T-helper 1 cell treated with Interleukin-12 subunit alpha and Interleukin-12 subunit beta and Interleukin-4 antibody, amounts not matched to agents 30 μg/mL and 1 μg/mL, for 36 hours (primary cell): ENCODE data around the gene NUDCD2.
"Not testable (repeated sequence)": the region's sequence is repeated elsewhere in the genome, so short reads cannot be mapped to it uniquely, and the experiment has no call there.

Source experiments
- H3K27ac Mint-ChIP-seq: one replicate; pipeline ENCODE4 v1.8.0; 2021; ENCODE audit warnings: mild to moderate bottlenecking, mixed read lengths
- H3K27me3 Mint-ChIP-seq: one replicate; pipeline ENCODE4 v1.8.0; 2021; ENCODE audit warnings: low read depth, mixed read lengths
- H3K36me3 Mint-ChIP-seq: one replicate; pipeline ENCODE4 v1.8.0; 2021; ENCODE audit warnings: low read depth, mixed read lengths
- H3K4me1 Mint-ChIP-seq: one replicate; pipeline ENCODE4 v1.8.0; 2021; ENCODE audit warnings: low read depth, mixed read lengths
- H3K4me3 Mint-ChIP-seq: one replicate; pipeline ENCODE4 v1.8.0; 2021; ENCODE audit warnings: mild to moderate bottlenecking, moderate library complexity, mixed read lengths
- H3K9me3 Mint-ChIP-seq: one replicate; pipeline ENCODE4 v1.8.0; 2021; ENCODE audit warnings: mixed read lengths

Gene NUDCD2

DNA sequence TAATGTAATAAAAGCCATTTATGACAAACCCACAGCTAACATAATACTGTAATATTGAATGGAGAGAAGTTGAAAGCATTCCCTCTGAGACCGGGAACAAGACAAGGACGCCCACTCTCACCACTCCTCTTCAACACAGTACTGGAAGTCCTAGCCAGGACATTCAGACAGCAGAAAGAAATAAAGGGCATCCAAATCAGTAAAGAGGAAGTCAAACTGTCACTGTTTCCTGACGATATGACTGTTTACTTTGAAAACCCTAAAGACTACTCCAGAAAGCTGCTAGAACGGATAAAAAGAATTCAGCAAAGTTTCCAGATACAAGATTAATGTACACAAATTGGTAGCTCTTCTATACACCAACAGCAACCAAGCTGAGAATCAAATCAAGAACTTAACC lies 33.8 kb downstream of the NUDCD2 start:
- H3K9me3 Mint-ChIP-seq, H3K36me3 Mint-ChIP-seq, H3K4me3 Mint-ChIP-seq, H3K27me3 Mint-ChIP-seq, H3K27ac Mint-ChIP-seq, H3K4me1 Mint-ChIP-seq: not testable (repeated sequence)

DNA sequence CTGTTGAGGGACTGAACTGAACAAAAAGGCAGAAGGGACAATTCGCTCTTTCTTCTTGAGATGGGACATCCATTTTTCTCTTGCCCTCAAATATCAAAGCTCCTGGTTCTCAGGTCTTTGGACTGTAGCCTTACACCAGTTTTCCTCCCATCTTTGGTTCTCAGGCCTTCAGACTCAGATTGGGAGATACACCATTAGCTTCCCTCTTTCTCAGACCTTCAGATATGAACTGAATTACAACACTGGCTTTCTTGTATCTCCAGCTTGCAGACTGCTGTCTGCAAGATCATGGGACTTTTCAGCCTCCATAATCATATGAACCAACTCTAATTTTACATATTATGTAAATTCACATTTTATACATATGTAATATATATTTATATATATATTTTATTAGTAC lies 35.1 kb downstream of the NUDCD2 start:
- Mint-ChIP-seq H3K27ac (no peak overlapping the region), H3K36me3 (peaks cover 2% of the 10 kb centered on the region), H3K4me3 (no peak overlapping the region), H3K9me3 (no peaks in the 10 kb centered on the region), H3K4me1 (peaks cover 8% of the 10 kb centered on the region), H3K27me3 (peaks cover 9% of the 10 kb centered on the region)

DNA sequence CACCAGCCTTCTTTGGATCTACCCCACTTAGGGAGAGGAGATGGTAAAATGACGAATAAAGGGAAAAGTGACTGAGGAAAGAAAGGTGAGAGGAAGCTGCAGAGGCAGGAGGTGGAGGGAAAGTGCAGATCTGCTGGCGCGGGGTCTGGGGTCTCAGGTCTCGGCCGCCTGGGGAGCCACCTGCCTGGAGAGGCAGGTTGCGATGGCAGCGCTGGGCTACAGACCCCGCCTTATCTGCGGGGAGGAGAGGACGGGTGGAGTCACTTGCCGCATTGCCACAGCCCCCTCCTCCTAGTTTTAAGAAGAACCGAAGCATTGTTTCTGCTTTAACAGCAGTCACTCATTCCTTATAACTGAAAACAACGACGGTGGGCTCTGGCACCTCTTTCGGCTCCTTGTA lies 44.2 kb downstream of the NUDCD2 start:
- not testable (repeated sequence) for H3K4me3 Mint-ChIP-seq, H3K4me1 Mint-ChIP-seq, H3K27ac Mint-ChIP-seq, H3K36me3 Mint-ChIP-seq, H3K9me3 Mint-ChIP-seq
- H3K27me3 Mint-ChIP-seq = peaks cover 29% of the 10 kb centered on the region

DNA sequence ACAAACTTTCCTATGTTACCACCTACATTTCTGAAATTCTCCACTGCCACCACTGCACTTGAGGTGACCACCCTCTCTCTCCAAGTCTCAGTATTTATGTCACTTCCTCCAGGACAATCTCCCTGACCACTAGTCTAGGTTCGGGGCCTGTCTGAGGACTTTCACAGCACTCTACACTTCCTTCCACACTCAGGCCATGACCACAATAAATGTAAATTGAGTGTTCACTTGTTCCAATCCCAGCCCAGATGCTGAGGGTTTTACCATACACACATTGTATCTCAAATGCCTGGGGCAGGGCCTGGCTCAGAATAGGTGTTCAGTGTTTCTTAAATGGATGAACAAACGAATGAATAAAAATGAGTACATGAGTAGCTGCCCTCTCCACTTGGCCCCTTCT lies 49.4 kb downstream of the NUDCD2 start:
- Mint-ChIP-seq H3K27me3 (peaks cover 25% of the 10 kb centered on the region), H3K9me3 (no peaks in the 10 kb centered on the region), H3K4me1 (peaks cover 7% of the 10 kb centered on the region), H3K4me3 (no peak overlapping the region), H3K36me3 (no peaks in the 10 kb centered on the region), H3K27ac (no peak overlapping the region)

DNA sequence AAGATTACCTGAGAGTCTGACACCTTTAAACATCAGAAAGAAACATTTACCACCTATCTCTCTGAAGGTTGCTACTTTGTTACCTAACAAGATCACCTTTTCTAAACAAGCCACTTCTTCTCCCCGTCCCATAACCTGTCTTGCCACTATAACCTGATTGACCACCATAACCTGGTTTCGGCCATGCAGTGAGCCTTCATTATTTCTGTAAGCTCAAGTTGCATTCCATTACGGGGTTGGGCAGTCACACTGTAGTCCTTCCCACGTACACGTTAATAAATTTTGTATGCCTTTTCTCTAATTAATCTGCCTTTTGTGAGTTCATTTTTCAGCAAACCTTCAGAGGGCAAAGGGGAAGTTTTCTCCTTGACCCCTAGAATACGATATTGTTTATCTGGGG lies 50.5 kb downstream of the NUDCD2 start:
- peaks cover 16% of the 10 kb centered on the region for H3K27me3 Mint-ChIP-seq
- no peaks in the 10 kb centered on the region for H3K36me3 Mint-ChIP-seq
- no peaks in the 10 kb centered on the region for H3K9me3 Mint-ChIP-seq
- H3K4me1 Mint-ChIP-seq = peaks cover 4% of the 10 kb centered on the region
- no peak overlapping the region for H3K4me3 Mint-ChIP-seq
- no peak overlapping the region for H3K27ac Mint-ChIP-seq

DNA sequence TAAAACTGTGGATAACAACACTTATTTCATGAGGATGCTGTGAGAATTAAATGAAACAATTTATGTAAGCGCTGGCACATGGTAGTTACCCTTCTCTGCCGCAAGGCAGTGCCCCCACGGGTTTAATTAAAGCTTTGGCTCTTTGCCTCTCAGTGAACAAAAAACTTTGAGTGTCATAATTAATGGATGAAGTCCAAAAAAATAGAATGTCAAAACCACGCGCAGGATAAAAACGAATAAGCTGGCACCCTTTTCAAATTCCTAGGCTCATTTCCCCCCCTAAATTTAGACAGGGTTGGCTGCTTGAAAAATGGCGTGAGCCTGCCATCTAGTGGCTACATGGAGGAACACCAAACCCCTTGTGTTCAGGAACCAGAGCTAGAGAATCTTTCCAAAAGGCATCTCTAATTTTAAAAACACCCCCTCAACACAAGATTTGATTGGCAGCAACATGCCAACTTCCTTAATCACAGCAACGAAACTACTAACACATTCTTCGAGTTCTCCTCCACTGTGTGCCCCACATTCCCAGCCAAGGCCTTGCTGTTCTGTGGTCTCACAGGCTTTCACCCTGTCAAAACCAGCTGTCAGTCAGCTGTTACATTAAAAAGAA lies 51.5 kb downstream of the NUDCD2 start:
- H3K4me3 Mint-ChIP-seq = no peak overlapping the region
- H3K4me1 Mint-ChIP-seq = peaks cover 4% of the 10 kb centered on the region
- H3K27me3 Mint-ChIP-seq = peaks cover 8% of the 10 kb centered on the region
- no peaks in the 10 kb centered on the region for H3K9me3 Mint-ChIP-seq
- H3K36me3 Mint-ChIP-seq = no peaks in the 10 kb centered on the region
- H3K27ac Mint-ChIP-seq = no peak overlapping the region

DNA sequence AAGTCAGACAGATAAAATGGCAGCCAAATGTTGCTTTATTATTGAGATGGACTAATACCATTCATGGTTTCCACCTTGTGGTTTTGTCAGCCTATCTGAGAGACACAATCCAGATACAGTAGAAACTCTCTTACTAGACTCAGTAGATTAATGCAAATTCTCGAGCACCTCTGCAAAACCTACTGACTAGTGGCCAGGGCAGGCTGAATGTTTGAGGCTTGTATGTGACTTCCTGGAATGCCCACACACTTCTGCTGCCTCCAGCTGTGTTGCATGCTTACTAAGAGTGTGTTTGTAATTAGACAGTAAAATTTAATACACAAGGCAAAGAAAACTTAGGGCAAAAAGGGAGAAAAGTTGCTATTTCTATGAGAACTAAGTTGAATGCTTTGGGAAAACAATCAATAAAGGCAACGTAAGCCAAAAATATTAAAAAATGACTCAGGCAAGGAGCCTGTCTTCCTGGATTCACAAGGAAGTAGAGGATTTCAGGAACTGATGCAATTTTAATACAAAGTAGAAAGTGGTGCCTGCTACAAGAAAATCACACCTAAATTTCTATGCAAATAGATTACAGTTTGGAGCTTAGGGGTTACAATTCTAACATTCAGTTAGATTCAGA lies 52.8 kb downstream of the NUDCD2 start:
- Mint-ChIP-seq H3K4me3 (no peak overlapping the region), H3K9me3 (no peaks in the 10 kb centered on the region), H3K36me3 (no peaks in the 10 kb centered on the region), H3K4me1 (peaks cover 4% of the 10 kb centered on the region), H3K27me3 (peaks cover 6% of the 10 kb centered on the region), H3K27ac (no peak overlapping the region)

DNA sequence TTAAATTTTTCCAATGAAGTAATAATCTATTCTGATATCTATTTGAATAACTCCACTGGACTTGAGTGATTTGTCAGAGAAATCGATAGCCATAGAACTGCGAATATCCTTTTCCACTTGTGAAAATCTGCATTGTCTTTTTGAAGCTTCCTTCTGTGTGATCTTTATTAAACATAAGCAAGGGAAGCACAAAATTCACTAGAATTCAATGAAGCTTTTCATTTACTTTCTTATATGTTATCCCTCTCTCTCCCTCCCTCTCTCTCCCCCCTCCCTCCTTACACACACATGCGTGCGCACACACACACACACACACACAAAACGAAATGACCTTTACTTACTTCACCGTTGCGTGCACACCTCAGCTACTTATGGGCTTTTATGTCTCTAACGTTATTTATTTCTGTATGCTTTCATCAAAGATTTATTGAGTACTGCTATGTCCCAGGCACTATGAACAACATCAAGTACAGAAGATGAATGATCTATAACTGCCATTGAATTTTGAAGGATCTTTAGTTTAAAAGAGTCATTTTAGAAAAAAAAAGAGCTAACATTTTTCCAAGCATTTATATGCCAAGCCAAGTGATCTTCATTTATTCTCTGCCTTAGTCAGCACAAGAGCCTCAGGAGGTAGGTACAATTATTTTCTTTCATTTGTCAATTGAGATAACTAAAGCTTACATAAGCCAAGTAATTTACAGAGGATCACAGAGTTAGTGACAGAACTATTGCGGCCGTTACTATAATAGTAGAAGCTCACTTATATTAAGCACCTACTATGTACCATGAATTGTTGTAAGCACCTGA lies 55.3 kb downstream of the NUDCD2 start:
- Mint-ChIP-seq H3K36me3 (no peaks in the 10 kb centered on the region), H3K27me3 (peaks cover 8% of the 10 kb centered on the region), H3K9me3 (no peaks in the 10 kb centered on the region), H3K4me1 (peaks cover 4% of the 10 kb centered on the region), H3K27ac (no peak overlapping the region), H3K4me3 (no peak overlapping the region)

DNA sequence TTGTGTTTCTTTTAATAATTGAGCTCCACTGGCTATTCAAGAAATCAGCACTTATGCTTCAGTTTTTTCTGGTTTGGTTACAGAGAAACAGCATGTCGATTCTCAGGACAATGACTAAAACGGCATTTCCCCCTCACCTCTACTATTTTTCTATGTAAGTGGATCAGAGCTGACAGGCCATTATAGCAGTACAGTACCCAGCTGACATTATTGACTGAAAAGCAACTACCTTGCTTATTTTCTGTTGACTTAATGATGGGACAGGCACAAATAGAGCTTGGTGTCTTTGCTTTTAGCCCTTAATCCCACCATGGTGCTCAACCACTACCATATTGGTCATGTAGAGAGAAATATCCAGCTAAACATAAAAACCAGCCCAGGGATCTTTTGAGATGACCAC lies 57.9 kb downstream of the NUDCD2 start:
- no peak overlapping the region for H3K27ac Mint-ChIP-seq

DNA sequence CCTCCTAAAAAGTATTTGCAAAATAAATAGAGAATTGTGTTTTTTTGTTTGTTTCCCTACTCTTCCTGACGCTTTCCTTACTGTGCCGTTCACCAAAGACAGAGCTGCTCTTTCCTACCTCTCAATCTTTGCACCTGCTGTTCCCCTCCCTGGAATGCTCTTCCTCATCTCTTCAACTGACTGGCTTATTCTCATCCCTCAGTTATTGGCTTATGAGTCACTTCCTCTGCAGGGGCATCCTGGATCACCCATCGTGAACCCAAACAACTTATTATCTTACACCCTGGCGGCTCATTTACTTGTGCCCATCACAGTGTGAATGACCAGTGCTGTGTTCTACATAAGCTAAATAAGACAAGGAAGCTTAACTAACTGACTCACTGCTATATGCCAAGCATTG lies 58.6 kb downstream of the NUDCD2 start:
- Mint-ChIP-seq H3K4me1 (no peaks in the 10 kb centered on the region), H3K36me3 (no peaks in the 10 kb centered on the region), H3K27ac (no peak overlapping the region), H3K27me3 (peaks cover 4% of the 10 kb centered on the region), H3K9me3 (no peaks in the 10 kb centered on the region), H3K4me3 (no peak overlapping the region)

More for the DNA sequence above, 57.9 kb downstream of the NUDCD2 start:
- Mint-ChIP-seq H3K27me3 (peaks cover 4% of the 10 kb centered on the region), H3K9me3 (no peaks in the 10 kb centered on the region), H3K36me3 (no peaks in the 10 kb centered on the region), H3K4me1 (no peaks in the 10 kb centered on the region), H3K4me3 (no peak overlapping the region)

DNA sequence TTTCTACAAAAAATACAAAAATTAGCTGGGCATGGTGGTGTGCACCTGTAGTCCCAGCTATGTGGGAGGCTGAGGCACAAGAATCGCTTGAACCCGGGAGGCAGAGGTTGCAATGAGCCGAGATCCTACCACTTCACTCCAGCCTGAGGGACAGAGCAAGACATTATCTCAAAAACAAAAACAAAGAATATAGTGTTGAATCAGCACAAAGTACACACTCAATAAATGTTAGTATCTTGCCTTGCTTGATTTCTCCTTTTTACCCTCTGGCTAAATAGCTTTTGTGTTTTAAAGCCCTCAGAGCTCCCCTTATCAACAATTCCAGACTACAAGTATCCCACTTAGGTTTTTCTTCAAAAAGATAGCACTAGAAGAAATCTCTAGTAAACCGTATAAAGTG lies 60.0 kb downstream of the NUDCD2 start:
- Mint-ChIP-seq H3K36me3 (no peaks in the 10 kb centered on the region), H3K27me3 (peaks cover 4% of the 10 kb centered on the region), H3K4me3 (no peak overlapping the region), H3K4me1 (no peaks in the 10 kb centered on the region), H3K27ac (no peak overlapping the region), H3K9me3 (no peaks in the 10 kb centered on the region)

DNA sequence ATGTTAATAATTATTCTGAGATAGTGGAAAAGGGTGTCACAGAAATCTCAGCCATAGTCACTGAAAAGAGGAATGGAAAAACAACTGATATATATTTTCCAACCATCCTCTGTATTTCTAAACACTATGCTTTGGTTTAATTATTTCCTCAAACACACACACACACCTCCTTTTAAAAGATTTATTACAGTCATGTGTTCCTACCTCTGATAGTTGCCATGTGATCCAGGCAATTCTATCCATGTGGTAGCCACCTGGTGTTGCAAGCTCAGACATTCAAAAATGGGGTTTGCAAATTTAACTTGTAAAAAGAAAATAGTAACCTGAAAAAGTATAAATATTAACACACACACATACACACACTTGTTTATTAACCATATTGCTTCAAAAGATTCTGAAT lies 62.5 kb downstream of the NUDCD2 start:
- Mint-ChIP-seq H3K4me1 (no peaks in the 10 kb centered on the region), H3K9me3 (no peaks in the 10 kb centered on the region), H3K36me3 (no peaks in the 10 kb centered on the region), H3K4me3 (no peak overlapping the region), H3K27me3 (peaks cover 4% of the 10 kb centered on the region), H3K27ac (no peak overlapping the region)

DNA sequence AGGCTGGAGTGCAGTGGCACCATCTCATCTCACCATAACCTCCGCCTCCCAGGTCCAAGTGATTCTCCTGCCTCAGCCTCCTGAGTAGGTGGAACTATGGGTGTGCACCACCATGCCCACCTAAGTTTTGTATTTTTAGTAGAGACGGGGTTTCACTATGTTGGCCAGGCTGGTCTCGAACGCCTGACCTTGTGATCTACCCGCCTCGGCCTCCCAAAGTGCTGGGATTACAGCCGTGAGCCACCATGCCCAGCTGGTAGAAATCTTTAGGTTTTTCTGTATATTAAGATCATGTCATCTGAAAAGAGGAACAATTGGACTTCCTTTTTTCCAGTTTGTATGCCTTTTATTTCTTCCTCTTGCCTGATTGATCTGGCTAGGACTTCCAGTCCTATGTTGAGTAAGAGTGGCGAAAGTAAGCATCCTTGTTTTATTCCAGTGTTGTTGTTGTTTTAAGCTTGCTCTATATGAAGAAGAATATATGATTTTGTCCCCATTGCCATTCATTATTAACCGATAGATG lies 63.0 kb downstream of the NUDCD2 start:
- not testable (repeated sequence) for H3K36me3 Mint-ChIP-seq, H3K4me1 Mint-ChIP-seq, H3K27ac Mint-ChIP-seq, H3K4me3 Mint-ChIP-seq, H3K27me3 Mint-ChIP-seq, H3K9me3 Mint-ChIP-seq
